ENCODE results near the gene KCTD19. TPM values are rescaled to one million over a fixed set of nuclear protein-coding genes. Genes with fewer than 3 reads are reported as not detected.

Gene KCTD19
- total RNA-seq, 1 experiment from 2014 or later, result 1.1 TPM

DNA sequence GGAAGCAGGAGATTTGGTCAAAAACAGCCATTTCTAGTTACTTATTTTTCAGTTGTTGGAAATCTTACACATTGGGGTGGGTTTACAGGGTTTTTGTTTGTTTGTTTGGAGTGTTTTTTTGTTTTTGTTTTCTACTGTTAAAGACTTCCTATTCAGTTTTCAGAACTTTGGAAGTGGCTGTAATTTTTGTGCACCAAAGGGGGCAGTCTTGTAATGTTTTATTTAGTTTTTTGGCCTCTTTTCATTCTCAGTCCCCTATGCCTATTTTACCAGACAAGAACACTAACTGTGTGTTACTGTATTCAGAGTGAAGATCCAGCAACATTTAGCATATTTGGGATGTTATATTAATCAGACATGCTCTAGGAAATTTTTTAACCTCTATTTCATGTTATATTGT, 46.1 kb upstream of the KCTD19 start:
- ATAC-seq, result no peak
- CTCF ChIA-PET, result interaction anchor here (1.2 to 3.2 kb wide), 6 partner anchors 21 to 93 kb away, joined by 3 to 20 read pairs (median 6); partner anchors contain the start of gene TPPP3
- Mint-ChIP-seq H3K4me1 (no peaks in the 10 kb centered on the region), H3K9me3 (no peaks in the 10 kb centered on the region), H3K4me3 (no peak overlapping the region), H3K27ac (no peak overlapping the region), H3K27me3 (ENCODE audit: low read depth) (peaks cover 9% of the 10 kb centered on the region), H3K36me3 (no peaks in the 10 kb centered on the region)
- TF ChIP-seq ERG (CRISPR knock-in tag; IDR thresholded peaks at IDR 0.05) (no peak), TP53 (CRISPR knock-in tag; IDR thresholded peaks at IDR 0.05) (no peak), SP1 (CRISPR knock-in tag; conservative IDR thresholded peaks at IDR 0.05) (no peak), ELF4 (CRISPR knock-in tag; IDR thresholded peaks at IDR 0.05; ENCODE audit: low read depth) (no peak), NR2C2 (CRISPR knock-in tag; IDR thresholded peaks at IDR 0.05) (no peak), FOXJ3 (CRISPR knock-in tag; IDR thresholded peaks at IDR 0.05; ENCODE audit: borderline replicate concordance) (no peak), OVOL2 (CRISPR knock-in tag; IDR thresholded peaks at IDR 0.05; ENCODE audit: borderline replicate concordance) (no peak), ATF6 (CRISPR knock-in tag; IDR thresholded peaks at IDR 0.05) (no peak), RORB (CRISPR knock-in tag; IDR thresholded peaks at IDR 0.05) (no peak), ZBTB21 (CRISPR knock-in tag; IDR thresholded peaks at IDR 0.05; ENCODE audit: borderline replicate concordance) (no peak), ZBTB43 (CRISPR knock-in tag; IDR thresholded peaks at IDR 0.05) (no peak), GRHL2 (CRISPR knock-in tag; IDR thresholded peaks at IDR 0.05; ENCODE audit: insufficient replicate concordance, severe bottlenecking) (no peak), CDX4 (CRISPR knock-in tag; IDR thresholded peaks at IDR 0.05; ENCODE audit: borderline replicate concordance) (no peak), MYBL2 (CRISPR knock-in tag; IDR thresholded peaks at IDR 0.05) (no peak), FOXK1 (CRISPR knock-in tag; IDR thresholded peaks at IDR 0.05) (no peak), ETV6 (CRISPR knock-in tag; IDR thresholded peaks at IDR 0.05) (no peak)
- TF ChIP-seq, protein P1, sequence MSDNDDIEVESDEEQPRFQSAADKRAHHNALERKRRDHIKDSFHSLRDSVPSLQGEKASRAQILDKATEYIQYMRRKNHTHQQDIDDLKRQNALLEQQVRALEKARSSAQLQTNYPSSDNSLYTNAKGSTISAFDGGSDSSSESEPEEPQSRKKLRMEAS (CRISPR knock-in tag; IDR thresholded peaks at IDR 0.05), result no peak
- TF ChIP-seq, protein P2, sequence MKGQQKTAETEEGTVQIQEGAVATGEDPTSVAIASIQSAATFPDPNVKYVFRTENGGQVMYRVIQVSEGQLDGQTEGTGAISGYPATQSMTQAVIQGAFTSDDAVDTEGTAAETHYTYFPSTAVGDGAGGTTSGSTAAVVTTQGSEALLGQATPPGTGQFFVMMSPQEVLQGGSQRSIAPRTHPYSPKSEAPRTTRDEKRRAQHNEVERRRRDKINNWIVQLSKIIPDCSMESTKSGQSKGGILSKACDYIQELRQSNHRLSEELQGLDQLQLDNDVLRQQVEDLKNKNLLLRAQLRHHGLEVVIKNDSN (CRISPR knock-in tag; IDR thresholded peaks at IDR 0.05), result no peak
- no peak for DNase-seq (ENCODE audit: low spot score)
- POLR2A ChIA-PET, result no interaction called here

- Mint-ChIP-seq H3K4me1 (no peaks in the 10 kb centered on the region), H3K4me3 (no peak overlapping the region), H3K27me3 (ENCODE audit: low read depth) (peaks cover 7% of the 10 kb centered on the region), H3K9me3 (no peaks in the 10 kb centered on the region), H3K36me3 (no peaks in the 10 kb centered on the region), H3K27ac (no peak overlapping the region)
- ATAC-seq (no peak), DNase-seq (ENCODE audit: low spot score) (no peak)
- CTCF ChIA-PET, result interaction anchor here (0.7 kb wide), 1 partner anchor 293 kb away, joined by 3 read pairs; no protein-coding TSS in a partner anchor
- POLR2A ChIA-PET, result no interaction called here
- TF ChIP-seq RELA (CRISPR knock-in tag; IDR thresholded peaks at IDR 0.05; ENCODE audit: borderline replicate concordance) (no peak), SMAD4 (CRISPR knock-in tag; IDR thresholded peaks at IDR 0.05) (no peak), CREB1 (CRISPR knock-in tag; IDR thresholded peaks at IDR 0.05) (no peak), ATF1 (CRISPR knock-in tag; IDR thresholded peaks at IDR 0.05) (no peak), FOXK1 (CRISPR knock-in tag; IDR thresholded peaks at IDR 0.05) (no peak), ETV6 (CRISPR knock-in tag; IDR thresholded peaks at IDR 0.05) (no peak), TCF7 (CRISPR knock-in tag; IDR thresholded peaks at IDR 0.05; ENCODE audit: low read depth) (no peak), ERG (CRISPR knock-in tag; IDR thresholded peaks at IDR 0.05) (no peak)
- TF ChIP-seq, protein P3, sequence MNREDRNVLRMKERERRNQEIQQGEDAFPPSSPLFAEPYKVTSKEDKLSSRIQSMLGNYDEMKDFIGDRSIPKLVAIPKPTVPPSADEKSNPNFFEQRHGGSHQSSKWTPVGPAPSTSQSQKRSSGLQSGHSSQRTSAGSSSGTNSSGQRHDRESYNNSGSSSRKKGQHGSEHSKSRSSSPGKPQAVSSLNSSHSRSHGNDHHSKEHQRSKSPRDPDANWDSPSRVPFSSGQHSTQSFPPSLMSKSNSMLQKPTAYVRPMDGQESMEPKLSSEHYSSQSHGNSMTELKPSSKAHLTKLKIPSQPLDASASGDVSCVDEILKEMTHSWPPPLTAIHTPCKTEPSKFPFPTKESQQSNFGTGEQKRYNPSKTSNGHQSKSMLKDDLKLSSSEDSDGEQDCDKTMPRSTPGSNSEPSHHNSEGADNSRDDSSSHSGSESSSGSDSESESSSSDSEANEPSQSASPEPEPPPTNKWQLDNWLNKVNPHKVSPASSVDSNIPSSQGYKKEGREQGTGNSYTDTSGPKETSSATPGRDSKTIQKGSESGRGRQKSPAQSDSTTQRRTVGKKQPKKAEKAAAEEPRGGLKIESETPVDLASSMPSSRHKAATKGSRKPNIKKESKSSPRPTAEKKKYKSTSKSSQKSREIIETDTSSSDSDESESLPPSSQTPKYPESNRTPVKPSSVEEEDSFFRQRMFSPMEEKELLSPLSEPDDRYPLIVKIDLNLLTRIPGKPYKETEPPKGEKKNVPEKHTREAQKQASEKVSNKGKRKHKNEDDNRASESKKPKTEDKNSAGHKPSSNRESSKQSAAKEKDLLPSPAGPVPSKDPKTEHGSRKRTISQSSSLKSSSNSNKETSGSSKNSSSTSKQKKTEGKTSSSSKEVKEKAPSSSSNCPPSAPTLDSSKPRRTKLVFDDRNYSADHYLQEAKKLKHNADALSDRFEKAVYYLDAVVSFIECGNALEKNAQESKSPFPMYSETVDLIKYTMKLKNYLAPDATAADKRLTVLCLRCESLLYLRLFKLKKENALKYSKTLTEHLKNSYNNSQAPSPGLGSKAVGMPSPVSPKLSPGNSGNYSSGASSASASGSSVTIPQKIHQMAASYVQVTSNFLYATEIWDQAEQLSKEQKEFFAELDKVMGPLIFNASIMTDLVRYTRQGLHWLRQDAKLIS (CRISPR knock-in tag; IDR thresholded peaks at IDR 0.05; ENCODE audit: borderline replicate concordance), result no peak
- TF ChIP-seq, protein P2 (CRISPR knock-in tag; IDR thresholded peaks at IDR 0.05), result no peak
Measured at GRCh38 chr16:67370661-67371060, 44.1 kb upstream of the KCTD19 start.

Measured in WTC11 (cell line).